Neuron (in vitro differentiated cells): Measurements from ENCODE around the gene HTT.

Experiments
- H2AFZ ChIP-seq: one replicate; pipeline ENCODE4 v1.6.1; 2013; ENCODE audit warnings: low read depth, mild to moderate bottlenecking, inconsistent platforms, low read length, moderate library complexity
- H3K27me3 ChIP-seq: one replicate; pipeline ENCODE4 v1.6.1; 2013; ENCODE audit warnings: low read length; ENCODE audit not compliant: insufficient read depth
- H3K36me3 ChIP-seq: one replicate; pipeline ENCODE4 v1.6.1; 2013; ENCODE audit warnings: low read length; ENCODE audit not compliant: insufficient read depth
- H3K4me1 ChIP-seq: one replicate; pipeline ENCODE4 v1.6.1; 2013; ENCODE audit warnings: low read length; ENCODE audit not compliant: insufficient read depth
- H3K4me3 ChIP-seq: 2 replicates; pipeline ENCODE4 v1.5.1; 2013; ENCODE audit warnings: mild to moderate bottlenecking, low read length, moderate library complexity
- H3K9me3 ChIP-seq: one replicate; pipeline ENCODE4 v1.6.1; 2013; ENCODE audit warnings: low read length

HTT gene

DNA sequence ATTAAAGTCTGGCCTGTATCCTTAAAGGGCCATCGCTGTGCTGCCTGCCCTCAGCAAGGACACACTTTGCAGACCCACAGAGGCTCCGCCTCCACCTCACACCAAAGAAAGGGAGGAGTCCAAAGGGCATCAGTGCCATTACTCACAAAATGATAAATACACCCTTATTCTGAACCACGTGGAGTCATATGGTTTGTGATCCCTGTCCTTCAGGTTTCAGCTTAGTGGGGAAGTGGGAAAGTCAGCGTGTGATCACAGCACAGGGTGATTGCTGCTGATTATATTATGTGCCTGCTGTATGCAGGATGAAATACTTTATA lies 138.6 kb downstream of the HTT start:
- Histone ChIP-seq H3K4me3 (no peak overlapping the region), H3K4me1 (no peaks in the 10 kb centered on the region), H3K9me3 (no peaks in the 10 kb centered on the region), H2AFZ (no peak overlapping the region), H3K27me3 (no peaks in the 10 kb centered on the region), H3K36me3 (peaks cover 90% of the 10 kb centered on the region)

DNA sequence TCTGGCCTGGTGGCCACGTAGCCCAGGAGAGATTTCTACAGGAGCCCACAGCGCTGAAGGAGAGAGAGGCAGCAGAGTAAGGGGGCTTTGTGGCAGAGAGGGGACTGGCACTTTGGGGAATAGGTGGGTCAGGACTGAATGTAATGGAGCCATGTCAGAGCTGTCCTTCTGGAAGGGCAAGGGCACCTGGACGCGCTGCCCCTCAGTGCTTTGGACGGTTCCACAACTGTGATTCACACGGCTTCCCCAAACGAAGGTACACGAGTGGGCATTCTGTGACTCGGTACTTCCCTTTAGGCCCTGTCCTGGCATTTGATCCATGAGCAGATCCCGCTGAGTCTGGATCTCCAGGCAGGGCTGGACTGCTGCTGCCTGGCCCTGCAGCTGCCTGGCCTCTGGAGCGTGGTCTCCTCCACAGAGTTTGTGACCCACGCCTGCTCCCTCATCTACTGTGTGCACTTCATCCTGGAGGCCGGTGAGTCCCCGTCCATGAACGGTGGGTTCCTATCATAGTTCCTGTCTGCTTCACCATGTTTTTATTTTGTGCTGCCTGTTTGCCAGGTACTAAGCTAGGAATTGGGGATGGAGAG lies 139.3 kb downstream of the HTT start:
- Histone ChIP-seq H2AFZ (no peak overlapping the region), H3K4me1 (no peaks in the 10 kb centered on the region), H3K27me3 (no peaks in the 10 kb centered on the region), H3K36me3 (peaks cover 88% of the 10 kb centered on the region), H3K9me3 (no peaks in the 10 kb centered on the region), H3K4me3 (no peak overlapping the region)

DNA sequence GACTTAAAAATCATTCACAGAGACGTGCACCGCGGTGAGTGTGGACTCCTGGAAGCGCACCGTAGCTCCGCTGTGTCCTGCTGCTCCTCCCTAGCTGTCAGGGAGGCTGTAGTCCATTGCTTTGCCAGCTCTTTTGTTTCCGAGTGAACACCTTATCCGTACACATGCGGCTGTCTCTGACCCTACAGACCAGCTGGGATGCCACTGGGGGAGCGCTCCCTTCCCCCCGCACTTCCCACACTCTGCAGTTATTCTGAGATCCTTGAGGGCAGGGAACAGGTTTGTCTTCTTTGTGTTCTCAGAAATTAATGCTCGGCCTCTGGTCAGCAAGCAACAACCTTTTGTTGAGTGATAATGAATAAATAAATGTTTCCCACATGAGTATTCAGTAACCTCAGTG lies 140.8 kb downstream of the HTT start:
- H3K36me3 ChIP-seq: peaks cover 88% of the 10 kb centered on the region
- no peak overlapping the region for H2AFZ ChIP-seq
- no peaks in the 10 kb centered on the region for H3K27me3 ChIP-seq
- H3K4me1 ChIP-seq: no peaks in the 10 kb centered on the region
- H3K4me3 ChIP-seq: no peak overlapping the region
- no peaks in the 10 kb centered on the region for H3K9me3 ChIP-seq

DNA sequence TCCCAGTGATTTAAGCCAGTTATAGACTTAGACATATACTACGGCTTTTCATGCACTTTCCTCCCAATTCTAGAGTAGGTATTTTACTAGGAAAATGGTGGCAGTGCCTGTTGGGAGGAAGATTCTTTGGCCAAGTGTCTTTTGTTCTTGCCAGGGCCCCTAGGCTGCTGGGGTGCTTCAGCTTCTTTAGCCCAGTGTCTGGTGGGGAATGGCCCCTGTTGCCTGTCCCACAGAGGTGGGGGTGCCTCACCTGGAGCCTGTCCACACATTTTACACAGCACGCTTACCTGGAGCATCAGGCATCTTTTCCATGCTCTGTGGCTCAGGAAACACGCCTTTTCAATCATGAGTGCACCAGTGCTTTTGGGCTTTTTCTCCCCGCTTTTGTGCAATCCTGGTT lies 141.3 kb downstream of the HTT start:
- Histone ChIP-seq H3K4me1 (no peaks in the 10 kb centered on the region), H3K27me3 (no peaks in the 10 kb centered on the region), H3K36me3 (peaks cover 88% of the 10 kb centered on the region), H3K4me3 (no peak overlapping the region), H3K9me3 (no peaks in the 10 kb centered on the region), H2AFZ (no peak overlapping the region)

DNA sequence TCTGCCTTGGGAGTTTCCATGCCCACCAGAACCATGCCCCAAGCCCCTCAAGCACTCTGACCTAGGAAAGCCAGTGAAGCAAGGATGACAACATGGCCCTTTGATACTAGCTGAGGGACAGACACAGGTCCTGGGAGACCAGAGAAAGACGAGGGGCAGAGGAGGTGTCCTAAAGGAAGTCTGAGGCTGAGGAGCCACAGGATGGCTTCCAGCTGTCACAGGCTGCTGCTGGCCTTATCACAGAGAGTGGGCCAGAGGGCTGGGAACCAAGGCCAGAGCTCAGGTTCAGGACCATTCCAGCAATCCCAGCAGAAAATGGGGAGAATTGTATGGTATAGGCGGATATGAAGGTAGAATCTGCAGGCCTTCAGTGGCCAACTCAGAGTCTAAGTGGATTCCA lies 142.8 kb downstream of the HTT start:
- peaks cover 92% of the 10 kb centered on the region for H3K36me3 ChIP-seq
- no peaks in the 10 kb centered on the region for H3K4me1 ChIP-seq
- H3K4me3 ChIP-seq: no peak overlapping the region
- H3K9me3 ChIP-seq: no peaks in the 10 kb centered on the region
- H2AFZ ChIP-seq: no peak overlapping the region
- no peaks in the 10 kb centered on the region for H3K27me3 ChIP-seq

DNA sequence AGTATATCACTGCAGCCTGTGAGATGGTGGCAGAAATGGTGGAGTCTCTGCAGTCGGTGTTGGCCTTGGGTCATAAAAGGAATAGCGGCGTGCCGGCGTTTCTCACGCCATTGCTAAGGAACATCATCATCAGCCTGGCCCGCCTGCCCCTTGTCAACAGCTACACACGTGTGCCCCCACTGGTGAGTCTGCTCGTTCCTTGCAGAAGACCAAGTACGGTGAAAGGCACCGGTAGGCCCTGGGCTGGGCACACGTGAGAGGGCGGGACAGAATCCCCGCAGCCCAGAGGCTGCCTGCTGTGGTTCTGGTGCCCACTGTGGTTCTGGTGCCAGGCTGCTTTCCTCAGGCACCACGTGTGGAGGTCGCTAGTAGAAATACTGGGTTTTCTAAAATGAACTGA lies 143.3 kb downstream of the HTT start:
- Histone ChIP-seq H2AFZ (no peak overlapping the region), H3K27me3 (no peaks in the 10 kb centered on the region), H3K4me3 (no peak overlapping the region), H3K36me3 (peaks cover 92% of the 10 kb centered on the region), H3K4me1 (no peaks in the 10 kb centered on the region), H3K9me3 (no peaks in the 10 kb centered on the region)

DNA sequence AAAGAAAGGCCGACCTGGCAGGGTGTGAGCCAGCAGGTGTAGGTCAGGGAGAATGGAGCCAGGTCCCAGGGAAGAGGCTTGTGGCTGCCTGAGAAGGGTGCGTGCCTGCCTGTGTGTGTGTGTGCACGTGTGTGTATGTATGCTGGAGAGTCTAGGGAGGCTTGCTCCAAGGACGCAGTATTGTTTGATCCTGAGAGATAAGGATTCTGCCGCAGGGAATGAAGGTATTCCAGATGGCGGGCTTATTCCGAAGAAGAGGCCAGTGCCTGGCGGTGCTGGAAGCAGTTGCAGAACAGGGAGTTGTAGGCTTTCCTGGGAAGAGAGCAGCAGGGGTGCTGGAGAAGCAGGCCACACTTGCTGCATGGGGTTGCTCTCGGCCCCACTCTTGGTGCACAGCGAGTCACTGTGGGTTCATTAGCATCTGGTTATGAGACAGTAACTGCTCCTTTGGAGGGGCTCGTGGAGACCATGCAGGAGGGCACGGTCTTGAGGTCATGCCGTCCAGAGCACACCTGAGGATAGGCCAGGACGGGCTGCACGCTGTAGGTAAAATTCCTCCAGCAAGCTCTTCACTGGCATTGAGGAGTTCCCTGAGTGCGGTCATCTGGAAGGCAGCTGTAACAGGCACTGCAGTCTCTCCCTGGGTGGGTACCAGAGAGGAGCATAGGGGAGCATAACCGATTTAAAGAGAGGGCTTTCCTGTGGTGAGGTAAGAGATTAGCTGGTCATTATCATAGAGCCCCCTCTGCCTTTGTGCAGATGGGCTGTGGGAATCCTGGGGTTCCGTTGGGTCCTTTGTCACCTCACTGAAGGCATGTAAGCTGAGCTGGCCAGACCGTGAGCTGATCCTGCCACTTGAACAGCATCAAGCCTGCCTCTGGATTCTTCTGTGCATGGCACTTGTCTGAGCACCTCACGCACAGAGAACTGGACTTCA lies 144.6 kb downstream of the HTT start:
- peaks cover 92% of the 10 kb centered on the region for H3K36me3 ChIP-seq
- no peaks in the 10 kb centered on the region for H3K27me3 ChIP-seq
- no peaks in the 10 kb centered on the region for H3K4me1 ChIP-seq
- H2AFZ ChIP-seq: no peak overlapping the region
- H3K9me3 ChIP-seq: no peaks in the 10 kb centered on the region
- H3K4me3 ChIP-seq: no peak overlapping the region

DNA sequence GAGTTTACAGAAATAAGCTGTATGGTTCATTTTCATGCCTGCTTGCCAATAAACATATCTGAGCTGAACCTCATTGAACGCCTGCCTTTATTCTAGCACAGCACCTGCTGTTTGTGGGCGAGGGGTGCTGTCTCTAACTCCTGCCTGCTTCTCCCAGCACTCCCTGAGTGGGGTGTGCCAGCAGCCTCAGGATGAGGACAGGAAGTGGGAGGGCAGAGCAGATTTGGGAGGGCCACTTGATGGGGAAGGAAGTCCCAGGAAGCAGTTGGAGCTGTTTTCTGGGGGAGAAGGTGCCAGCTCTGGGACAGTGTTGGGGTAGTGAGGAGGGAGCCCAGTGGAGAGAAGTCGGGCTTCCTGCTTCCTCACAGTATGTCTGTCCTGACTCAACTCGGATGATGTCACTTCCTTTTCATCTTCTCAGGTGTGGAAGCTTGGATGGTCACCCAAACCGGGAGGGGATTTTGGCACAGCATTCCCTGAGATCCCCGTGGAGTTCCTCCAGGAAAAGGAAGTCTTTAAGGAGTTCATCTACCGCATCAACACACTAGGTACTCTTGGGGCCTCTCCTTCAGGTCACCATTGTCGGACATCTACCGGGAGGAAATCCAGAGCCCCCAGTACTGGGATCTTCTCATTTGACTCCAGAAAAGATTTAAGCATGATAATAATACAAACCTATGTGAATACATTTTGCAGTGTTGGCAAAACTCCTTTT lies 145.4 kb downstream of the HTT start:
- Histone ChIP-seq H2AFZ (no peak overlapping the region), H3K4me3 (no peak overlapping the region), H3K4me1 (no peaks in the 10 kb centered on the region), H3K9me3 (no peaks in the 10 kb centered on the region), H3K27me3 (no peaks in the 10 kb centered on the region), H3K36me3 (peaks cover 91% of the 10 kb centered on the region)

DNA sequence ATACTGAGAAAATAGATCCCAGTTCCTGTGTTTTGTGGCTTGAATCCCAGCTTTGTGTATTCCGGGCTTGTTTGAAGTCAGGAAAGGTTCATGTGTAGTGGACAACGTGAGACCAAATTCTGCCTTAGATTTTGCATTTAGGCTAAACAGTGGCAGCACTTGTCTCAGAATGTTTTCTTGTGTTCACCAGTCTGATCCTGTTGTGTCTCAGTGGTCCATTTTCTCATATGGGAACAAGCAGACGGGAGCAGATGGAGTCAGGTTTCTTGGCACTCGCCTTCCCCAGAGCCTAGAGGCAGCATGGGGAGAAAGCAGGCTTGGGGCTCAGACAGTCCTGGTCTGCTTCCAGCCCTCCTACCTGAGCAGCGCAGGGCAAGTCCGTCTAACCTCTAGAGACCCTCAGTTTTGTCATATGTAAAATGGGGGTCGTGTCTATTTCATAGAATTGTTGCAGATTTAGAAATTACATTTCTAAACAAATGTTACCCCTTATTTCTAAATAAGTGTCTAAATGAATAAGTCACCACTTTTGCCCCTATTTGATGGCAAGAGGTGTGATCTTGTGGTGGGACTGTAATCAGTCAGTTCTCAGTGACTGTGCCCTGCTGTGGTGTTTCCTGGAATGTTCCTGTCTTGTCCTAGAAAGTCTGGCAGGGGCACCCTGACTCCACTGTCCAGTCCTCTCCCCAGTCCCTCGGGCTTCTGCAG lies 146.1 kb downstream of the HTT start:
- Histone ChIP-seq H3K9me3 (no peaks in the 10 kb centered on the region), H3K4me1 (no peaks in the 10 kb centered on the region), H3K36me3 (peaks cover 91% of the 10 kb centered on the region), H2AFZ (no peak overlapping the region), H3K27me3 (no peaks in the 10 kb centered on the region), H3K4me3 (no peak overlapping the region)

DNA sequence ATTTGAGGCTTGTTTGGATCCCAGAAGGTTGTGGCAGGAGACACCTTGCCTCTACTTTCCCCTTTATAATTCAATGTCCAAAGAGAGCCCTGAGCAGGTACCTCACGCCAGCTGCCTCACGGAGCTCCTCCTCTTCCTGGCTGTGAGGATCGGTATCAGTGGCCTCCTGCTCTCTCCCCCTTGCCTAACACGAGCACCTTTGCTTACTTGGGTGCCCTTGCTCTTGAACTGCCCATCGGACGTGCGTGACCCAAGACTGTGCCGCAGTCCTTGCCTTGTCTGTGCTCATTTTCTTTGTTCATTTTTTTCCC lies 146.7 kb downstream of the HTT start:
- Histone ChIP-seq H3K36me3 (peaks cover 89% of the 10 kb centered on the region), H3K9me3 (no peaks in the 10 kb centered on the region), H2AFZ (no peak overlapping the region), H3K27me3 (no peaks in the 10 kb centered on the region), H3K4me3 (no peak overlapping the region), H3K4me1 (no peaks in the 10 kb centered on the region)

DNA sequence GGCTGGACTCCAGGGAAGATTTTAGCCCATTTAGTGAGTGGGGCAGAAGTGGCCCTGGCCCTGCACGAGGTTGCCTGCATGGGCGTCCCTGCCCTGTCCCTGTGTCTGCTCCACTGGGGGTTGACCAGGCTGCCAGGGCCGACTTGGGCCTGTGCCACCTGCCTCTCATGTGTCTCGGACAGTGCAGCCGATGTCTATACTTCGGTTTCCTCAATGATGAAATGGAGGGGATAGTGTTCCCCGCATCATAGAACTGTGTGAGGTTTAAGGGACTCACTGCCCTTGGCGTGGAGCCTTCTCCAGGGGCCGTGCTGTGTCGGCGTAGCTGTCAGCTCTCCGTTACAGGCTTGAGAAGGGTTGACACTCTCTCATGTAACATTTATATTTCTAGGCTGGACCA lies 147.5 kb downstream of the HTT start:
- Histone ChIP-seq H3K4me3 (no peak overlapping the region), H3K27me3 (no peaks in the 10 kb centered on the region), H3K36me3 (peaks cover 90% of the 10 kb centered on the region), H2AFZ (no peak overlapping the region), H3K4me1 (no peaks in the 10 kb centered on the region), H3K9me3 (no peaks in the 10 kb centered on the region)

DNA sequence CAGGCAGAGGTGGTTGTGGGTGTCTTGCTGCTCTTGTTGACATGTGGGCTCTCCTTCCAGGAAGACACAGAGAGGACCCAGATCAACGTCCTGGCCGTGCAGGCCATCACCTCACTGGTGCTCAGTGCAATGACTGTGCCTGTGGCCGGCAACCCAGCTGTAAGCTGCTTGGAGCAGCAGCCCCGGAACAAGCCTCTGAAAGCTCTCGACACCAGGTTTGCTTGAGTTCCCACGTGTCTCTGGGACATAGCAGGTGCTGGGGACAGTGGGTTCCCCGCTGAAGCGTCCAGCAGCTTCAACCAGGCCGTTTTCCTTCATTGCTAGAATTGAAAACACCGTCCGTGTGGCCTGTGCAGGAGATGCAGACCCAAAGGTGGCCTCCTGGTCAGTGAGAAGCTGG lies 148.9 kb downstream of the HTT start:
- H3K36me3 ChIP-seq: peaks cover 86% of the 10 kb centered on the region
- no peaks in the 10 kb centered on the region for H3K27me3 ChIP-seq

More for the DNA sequence above, 148.9 kb downstream of the HTT start:
- Histone ChIP-seq H3K4me1 (no peaks in the 10 kb centered on the region), H2AFZ (no peak overlapping the region), H3K4me3 (no peak overlapping the region), H3K9me3 (no peaks in the 10 kb centered on the region)
